Measurements from ENCODE around the gene BRINP2. TPM values are rescaled to one million over a fixed set of nuclear protein-coding genes. Genes with fewer than 3 reads are reported as not detected.

BRINP2 gene
- total and polyA plus RNA-seq, 11 donors: 0.11 to 1.2 (median 0.19) TPM

- whole genome bisulfite sequencing, 4 donors: 83 to 94% (median 89%) methylated on average over 1 of the region's 1 CpG
- ATAC-seq: no peak
- H3K36me3 ChIP-seq: no peaks in the 10 kb centered on the region
- intact Hi-C loops (cut with DNase I): no loop called here
- DNase-seq: no peak
- no peak overlapping the region for H3K4me3 ChIP-seq
- H3K4me1 ChIP-seq: no peaks in the 10 kb centered on the region
- H3K27ac ChIP-seq: no peak overlapping the region
- H3K9me3 ChIP-seq: no peaks in the 10 kb centered on the region
- H3K27me3 ChIP-seq: peaks cover 0 to 10% (median 0%) of the 10 kb centered on the region in 9 donors
- TF ChIP-seq, protein P1, sequence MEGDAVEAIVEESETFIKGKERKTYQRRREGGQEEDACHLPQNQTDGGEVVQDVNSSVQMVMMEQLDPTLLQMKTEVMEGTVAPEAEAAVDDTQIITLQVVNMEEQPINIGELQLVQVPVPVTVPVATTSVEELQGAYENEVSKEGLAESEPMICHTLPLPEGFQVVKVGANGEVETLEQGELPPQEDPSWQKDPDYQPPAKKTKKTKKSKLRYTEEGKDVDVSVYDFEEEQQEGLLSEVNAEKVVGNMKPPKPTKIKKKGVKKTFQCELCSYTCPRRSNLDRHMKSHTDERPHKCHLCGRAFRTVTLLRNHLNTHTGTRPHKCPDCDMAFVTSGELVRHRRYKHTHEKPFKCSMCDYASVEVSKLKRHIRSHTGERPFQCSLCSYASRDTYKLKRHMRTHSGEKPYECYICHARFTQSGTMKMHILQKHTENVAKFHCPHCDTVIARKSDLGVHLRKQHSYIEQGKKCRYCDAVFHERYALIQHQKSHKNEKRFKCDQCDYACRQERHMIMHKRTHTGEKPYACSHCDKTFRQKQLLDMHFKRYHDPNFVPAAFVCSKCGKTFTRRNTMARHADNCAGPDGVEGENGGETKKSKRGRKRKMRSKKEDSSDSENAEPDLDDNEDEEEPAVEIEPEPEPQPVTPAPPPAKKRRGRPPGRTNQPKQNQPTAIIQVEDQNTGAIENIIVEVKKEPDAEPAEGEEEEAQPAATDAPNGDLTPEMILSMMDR (IDR thresholded peaks at IDR 0.05): no peak
Measured at GRCh38 chr1:177310326-177310725, 139.6 kb downstream of the BRINP2 start.

GRCh38 chr1:177311111-177311510 is 140.4 kb downstream of the BRINP2 start:
- peaks cover 0 to 10% (median 0%) of the 10 kb centered on the region in 9 donors for H3K27me3 ChIP-seq
- H3K36me3 ChIP-seq: no peaks in the 10 kb centered on the region
- H3K4me1 ChIP-seq: no peaks in the 10 kb centered on the region
- intact Hi-C loops (cut with DNase I): no loop called here
- ATAC-seq: no peak
- H3K27ac ChIP-seq: no peak overlapping the region
- no peak overlapping the region for H3K4me3 ChIP-seq
- no peak for TF ChIP-seq POLR2A (IDR thresholded peaks at IDR 0.05)
- TF ChIP-seq, protein P1 (IDR thresholded peaks at IDR 0.05): no peak
- no peak for DNase-seq
- 63 to 80% (median 77%) methylated on average over 4 of the region's 4 CpGs for WGBS, 4 donors
- H3K9me3 ChIP-seq: no peaks in the 10 kb centered on the region

DNA sequence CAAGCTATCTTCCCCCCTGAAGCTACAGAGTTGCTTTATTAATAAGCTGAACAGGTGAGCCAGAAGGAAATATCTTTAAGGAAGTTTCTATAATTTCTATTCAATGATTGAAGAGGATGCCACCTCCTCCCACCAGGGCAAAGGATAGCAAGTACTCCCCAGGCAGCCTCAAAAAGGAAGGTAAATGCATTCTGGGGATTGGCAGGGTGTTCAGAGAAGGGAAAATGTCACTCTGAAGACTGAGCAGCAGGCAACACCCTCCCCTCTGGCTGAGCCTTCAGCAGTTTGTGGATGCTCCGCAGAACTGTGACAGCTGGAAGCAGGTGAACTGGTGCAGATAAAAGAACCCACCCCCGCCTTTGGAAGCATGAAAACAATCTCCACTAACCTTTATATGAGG is 140.8 kb downstream of the BRINP2 start:
- H3K4me1 ChIP-seq: no peaks in the 10 kb centered on the region
- no peak overlapping the region for H3K4me3 ChIP-seq
- TF ChIP-seq, protein P1 (IDR thresholded peaks at IDR 0.05): no peak
- no peak for TF ChIP-seq POLR2A (IDR thresholded peaks at IDR 0.05)
- peaks cover 0 to 10% (median 0%) of the 10 kb centered on the region in 9 donors for H3K27me3 ChIP-seq
- ATAC-seq: no peak
- no peak for DNase-seq
- intact Hi-C loops (cut with DNase I): no loop called here
- no peaks in the 10 kb centered on the region for H3K9me3 ChIP-seq
- H3K27ac ChIP-seq: no peak overlapping the region
- 74 to 82% (median 76%) methylated on average over 2 of the region's 2 CpGs for WGBS, 4 donors
- no peaks in the 10 kb centered on the region for H3K36me3 ChIP-seq

GRCh38 chr1:177315261-177315660 is 144.5 kb downstream of the BRINP2 start:
- intact Hi-C loops (cut with DNase I): no loop called here
- WGBS, 4 donors: 36 to 64% (median 60%) methylated on average over 2 of the region's 2 CpGs

More at GRCh38 chr1:177315261-177315660, 144.5 kb downstream of the BRINP2 start:
- H3K9me3 ChIP-seq: peaks cover 0 to 10% (median under 1%) of the 10 kb centered on the region in 12 donors
- TF ChIP-seq, protein P1 (IDR thresholded peaks at IDR 0.05): no peak
- no peak for TF ChIP-seq POLR2A (IDR thresholded peaks at IDR 0.05)
- no peak overlapping the region for H3K27ac ChIP-seq
- no peak for ATAC-seq
- DNase-seq: no peak
- no peaks in the 10 kb centered on the region for H3K36me3 ChIP-seq
- H3K27me3 ChIP-seq: peaks cover 0 to 10% (median 0%) of the 10 kb centered on the region in 9 donors
- H3K4me3 ChIP-seq: no peak overlapping the region
- H3K4me1 ChIP-seq: no peaks in the 10 kb centered on the region

Data from heart left ventricle (tissue), 16 donors.